Omental fat pad (tissue), 4 donors: Measurements from ENCODE around the gene DOC2A. TPM values are rescaled to one million over a fixed set of nuclear protein-coding genes. Genes with fewer than 3 reads are reported as not detected.

Experiments
- ATAC-seq: fragments of 150-250 bp; one replicate; pipeline ENCODE4 v1.9.1; 2016; ENCODE audit warnings: mild to moderate bottlenecking, moderate library complexity; ENCODE audit not compliant: low FRiP score
- DNase-seq: peaks from one replicate; pipeline ENCODE4 v3.0.0-alpha.2; 2019; ENCODE audit warnings: low spot score
- CTCF ChIP-seq, 3 donors: fragments of 450-650 bp; IDR thresholded peaks; one replicate each; pipeline ENCODE4 v1.5.1; 2016 to 2017; ENCODE audit warnings: antibody characterized with exemption in 3 of 3, mild to moderate bottlenecking in 3 of 3, moderate library complexity in 2 of 3
- total RNA-seq, 4 donors: library from RNA; depleted of rRNA; stranded (reverse); fragments of >200 nt; gene quantifications; one replicate each; pipeline ENCODE4 v1.1.0, GENCODE V29; 2016

DOC2A gene
- total RNA-seq, 4 donors from 2014 or later: 0.95 to 2.3 (median 1.2) TPM; not detected in 1

- no peak for DNase-seq
- TF ChIP-seq CTCF (IDR thresholded peaks at IDR 0.05): no peak
Observed at GRCh38 chr16:29975134-29975538, 35.7 kb downstream of the DOC2A start.

GRCh38 chr16:29974291-29975133, 36.3 kb downstream of the DOC2A start:
- ATAC-seq: no peak
- no peak for TF ChIP-seq CTCF (IDR thresholded peaks at IDR 0.05)
- DNase-seq: no peak

More at GRCh38 chr16:29975134-29975538, 35.7 kb downstream of the DOC2A start:
- ATAC-seq: no peak

- no peak for TF ChIP-seq CTCF (IDR thresholded peaks at IDR 0.05)
- ATAC-seq: peak; percentile 99
- peak; percentile 81 for DNase-seq
Observed at GRCh38 chr16:29973384-29974246, 37.2 kb downstream of the DOC2A start, which contains the start of gene TAOK2. TAOK2 (plus strand) TSS chr16:29973868; CDS start chr16:29977773, 3,905 bp downstream.

GRCh38 chr16:29972992-29973383, 37.8 kb downstream of the DOC2A start:
- DNase-seq (no peak), ATAC-seq (no peak)
- no peak for TF ChIP-seq CTCF (IDR thresholded peaks at IDR 0.05)

- TF ChIP-seq CTCF (IDR thresholded peaks at IDR 0.05): no peak
- DNase-seq: no peak
- ATAC-seq: no peak
Observed at GRCh38 chr16:29972500-29972899, 38.3 kb downstream of the DOC2A start.

- no peak for TF ChIP-seq CTCF (IDR thresholded peaks at IDR 0.05)
- DNase-seq: no peak
Observed at GRCh38 chr16:29971304-29971703, 39.5 kb downstream of the DOC2A start.

More at GRCh38 chr16:29971304-29971703, 39.5 kb downstream of the DOC2A start:
- ATAC-seq: no peak
